SK-N-SH (cell line): ENCODE measurements around the gene FBXO7. TPM values are rescaled to one million over a fixed set of nuclear protein-coding genes. Genes with fewer than 3 reads are reported as not detected.

Experiments used
- CTCF ChIA-PET: fragments of 300-600, 350-600 bp; formaldehyde crosslinking; extraction: SDS; loops from one replicate; lab custom pipeline; 2021; lab: Yijun Ruan, JAX
- POLR2A ChIA-PET: fragments of 350-600 bp; sonication (Branson Sonifier 250); formaldehyde crosslinking; extraction: SDS; loops from one replicate; lab custom pipeline; 2020; ENCODE audit warnings: antibody characterized with exemption, inconsistent platforms; lab: Yijun Ruan, JAX
- DNase-seq: peaks from one replicate; pipeline ENCODE4 v3.0.0; 2012
- H2AFZ ChIP-seq: fragments of 200-600 bp; sonication (generic); 2 replicates; pipeline ENCODE4 v1.8.1; 2016; ENCODE audit warnings: antibody characterized with exemption, mild to moderate bottlenecking, low read depth
- H3F3A ChIP-seq: fragments of 200-600 bp; sonication (generic); replicated peaks from 2 replicates; pipeline ENCODE3; 2016; ENCODE audit warnings: antibody characterized with exemption, mild to moderate bottlenecking; ENCODE audit not compliant: insufficient read depth
- H3K27ac ChIP-seq, 2 experiments: fragments of 200-500 bp in 1 of 2; fragments of 200-600 bp in 1 of 2; sonication (Bioruptor generic) in 1 of 2; sonication (generic), shearing (Covaris generic) in 1 of 2; 2 replicates each; pipeline versions ENCODE4 v1.5.1 to v1.6.1; 2014 to 2016; ENCODE audit warnings: low read depth in 2 of 2, inconsistent platforms in 1 of 2, low read length in 1 of 2, mild to moderate bottlenecking in 1 of 2, mixed read lengths in 1 of 2
- H3K27me3 ChIP-seq: fragments of 200-600 bp; sonication (generic), shearing (Covaris generic); 2 replicates; pipeline ENCODE4 v1.6.1; 2016; ENCODE audit warnings: mixed run types; ENCODE audit not compliant: insufficient read depth
- H3K36me3 ChIP-seq, 2 experiments: fragments of 200-500 bp in 1 of 2; fragments of 200-600 bp in 1 of 2; sonication (Bioruptor generic) in 1 of 2; sonication (generic) in 1 of 2; replicated peaks in 1 of 2; 2 replicates each; pipeline versions ENCODE3 to v1.5.1; 2014 to 2016; ENCODE audit warnings: low read length in 1 of 2, mild to moderate bottlenecking in 1 of 2; ENCODE audit not compliant: insufficient read depth in 2 of 2, control insufficient read depth in 1 of 2
- H3K4me1 ChIP-seq, 2 experiments: fragments of 200-500 bp in 1 of 2; fragments of 200-600 bp in 1 of 2; sonication (Bioruptor generic) in 1 of 2; sonication (generic), shearing (Covaris generic) in 1 of 2; 2 replicates each; pipeline versions ENCODE4 v1.5.1 to v1.6.1; 2014 to 2016; ENCODE audit warnings: low read depth in 1 of 2, low read length in 1 of 2, mixed run types in 1 of 2; ENCODE audit not compliant: insufficient read depth in 2 of 2, control insufficient read depth in 1 of 2
- H3K4me2 ChIP-seq: fragments of 200-600 bp; sonication (generic), shearing (Covaris generic); 2 replicates; pipeline ENCODE4 v1.6.1; 2017; ENCODE audit warnings: mixed run types
- H3K4me3 ChIP-seq, 2 experiments: fragments of 200-500 bp in 1 of 2; fragments of 200-600 bp in 1 of 2; sonication (Bioruptor generic) in 1 of 2; sonication (generic), shearing (Covaris generic) in 1 of 2; 2 replicates each; pipeline versions ENCODE4 v1.5.1 to v1.8.1; 2014 to 2016; ENCODE audit warnings: low read depth in 2 of 2, inconsistent platforms in 1 of 2, low read length in 1 of 2, mild to moderate bottlenecking in 1 of 2, mixed read lengths in 1 of 2, moderate library complexity in 1 of 2
- H3K79me2 ChIP-seq: fragments of 200-600 bp; sonication (generic); 2 replicates; pipeline ENCODE4 v1.8.1; 2017; ENCODE audit warnings: mild to moderate bottlenecking; ENCODE audit not compliant: insufficient read depth
- H3K9ac ChIP-seq: fragments of 200-600 bp; sonication (generic); 2 replicates; pipeline ENCODE4 v1.6.1; 2017; ENCODE audit warnings: mixed run types
- H3K9me2 ChIP-seq: fragments of 200-600 bp; sonication (generic); 2 replicates; pipeline ENCODE4 v1.6.1; 2017; ENCODE audit warnings: mixed run types
- H3K9me3 ChIP-seq: fragments of 200-600 bp; sonication (generic); 2 replicates; pipeline ENCODE4 v1.6.1; 2017; ENCODE audit warnings: mixed run types, mild to moderate bottlenecking, moderate library complexity
- H4K20me1 ChIP-seq: fragments of 200-600 bp; sonication (generic); 2 replicates; pipeline ENCODE4 v1.6.1; 2017; ENCODE audit warnings: mild to moderate bottlenecking, mixed run types; ENCODE audit not compliant: insufficient read depth
- CTCF ChIP-seq: fragments of 200-600 bp; sonication (generic); IDR thresholded peaks from 2 replicates; pipeline ENCODE4 v1.6.1; 2017; ENCODE audit warnings: antibody characterized with exemption, mild to moderate bottlenecking, moderate library complexity
- EZH2phosphoT487 ChIP-seq: fragments of 200-600 bp; sonication (generic); IDR thresholded peaks from 2 replicates; pipeline ENCODE4 v1.6.1; 2017; ENCODE audit warnings: low read depth, mixed run types, mild to moderate bottlenecking, antibody characterized with exemption, moderate library complexity, borderline replicate concordance
- FOSL2 ChIP-seq: IDR thresholded peaks from 2 replicates; pipeline ENCODE4 v1.4.0; 2012; ENCODE audit warnings: low read depth, mild to moderate bottlenecking, moderate library complexity, borderline replicate concordance
- GATA2 ChIP-seq: sonication (generic); formaldehyde crosslinking; IDR thresholded peaks from 2 replicates; pipeline ENCODE4 v1.5.0; 2020; ENCODE audit warnings: mild to moderate bottlenecking, missing genetic modification reagents
- REST ChIP-seq: IDR thresholded peaks from 2 replicates; pipeline ENCODE4 v1.6.1; 2012; ENCODE audit warnings: mild to moderate bottlenecking, low read depth, low read length, moderate library complexity
- USF1 ChIP-seq: IDR thresholded peaks from 2 replicates; pipeline ENCODE4 v1.4.0; 2012; ENCODE audit warnings: low read depth, borderline replicate concordance
- USF2 ChIP-seq: fragments of 150-350 bp; IDR thresholded peaks from 2 replicates; pipeline ENCODE4 v1.6.1; 2017; ENCODE audit warnings: antibody characterized with exemption, low read length, low read depth, borderline replicate concordance
- WGBS: methylation state at CpG from one replicate; pipeline ENCODE4 v1.1.6; 2017; ENCODE audit warnings: low lambda C conversion rate; 5-methylcytosine and 5-hydroxymethylcytosine counted together
- polyA plus RNA-seq, 3 experiments: library from polyadenylated mRNA; depleted of rRNA; stranded (reverse); fragments of >200 nt; gene quantifications; 2 replicates each; pipeline ENCODE4 v1.2.3, GENCODE V29; 2012

FBXO7 gene
- polyA plus RNA-seq, 1 of the 3 experiments (the other 2 are of a cell fraction) = 77.3 TPM

- POLR2A ChIA-PET = no interaction called here
- DNase-seq = no peak
- H4K20me1 ChIP-seq = peaks cover 59% of the 10 kb centered on the region
These were observed 1.9 kb downstream of the FBXO7 start for GRCh38 chr22:32476281-32477195.

GRCh38 chr22:32477596-32477995, 3.0 kb downstream of the FBXO7 start:
- Histone ChIP-seq H3K4me3 (no peak overlapping the region), H3K9ac (no peak overlapping the region)

More at GRCh38 chr22:32476281-32477195, 1.9 kb downstream of the FBXO7 start:
- WGBS = 64% methylated on average over 8 of the region's 8 CpGs
- CTCF ChIA-PET = interaction anchor here (0.6 to 6.8 kb wide), 10 partner anchors 13 to 752 kb away, joined by 3 to 75 read pairs (median 3); partner anchors contain the start of gene RTCB
- H3K4me3 ChIP-seq = peak overlapping the region; percentile 71 to 86
- peak overlapping the region; percentile 84 for H3K4me2 ChIP-seq
- H3K9ac ChIP-seq = peak overlapping the region; percentile 96; the same call in 1 of the 2 replicates
- H3K27me3 ChIP-seq = no peaks in the 10 kb centered on the region
- H3K9me3 ChIP-seq = no peaks in the 10 kb centered on the region
- no peaks in the 10 kb centered on the region for H3K9me2 ChIP-seq
- H3F3A ChIP-seq = peaks cover 25% of the 10 kb centered on the region
- H3K36me3 ChIP-seq = peaks cover 8 to 11% of the 10 kb centered on the region in 2 experiments
- H3K79me2 ChIP-seq = peaks cover 70% of the 10 kb centered on the region
- no peak overlapping the region for H2AFZ ChIP-seq
- peaks cover 12 to 15% of the 10 kb centered on the region in 2 experiments; a peak in 3 of 4 replicates for H3K4me1 ChIP-seq
- TF ChIP-seq GATA2 (no peak), USF1 (no peak), FOSL2 (no peak)
- TF ChIP-seq, all 33 proteins: peak for 0
- H3K27ac ChIP-seq = peak overlapping the region in 1 of 2 experiments; percentile 95; a peak in 1 of 4 replicates

More at GRCh38 chr22:32477596-32477995, 3.0 kb downstream of the FBXO7 start:
- Histone ChIP-seq H3F3A (peaks cover 25% of the 10 kb centered on the region), H3K79me2 (peaks cover 81% of the 10 kb centered on the region), H3K4me1 (peaks cover 12 to 15% of the 10 kb centered on the region in 2 experiments; a peak in 3 of 4 replicates), H3K9me3 (no peaks in the 10 kb centered on the region), H2AFZ (no peak overlapping the region), H3K27me3 (no peaks in the 10 kb centered on the region), H4K20me1 (peaks cover 70% of the 10 kb centered on the region), H3K36me3 (peaks cover 11% of the 10 kb centered on the region in 2 experiments), H3K9me2 (no peaks in the 10 kb centered on the region), H3K4me2 (0 out of 2 replicates have a peak overlapping the region, but pooled peaks have one; percentile 84), H3K27ac (no peak overlapping the region)
- no peak for TF ChIP-seq CTCF
- no peak for TF ChIP-seq USF2
- TF ChIP-seq REST = no peak
- no peak for TF ChIP-seq EZH2phosphoT487
- ChIA-PET CTCF (interaction anchor here (0.6 to 1.1 kb wide), 4 partner anchors 8 to 753 kb away, joined by 3 to 5 read pairs (median 4); partner anchors contain the start of gene RTCB), POLR2A (no interaction called here)
- DNase-seq = no peak
- WGBS = 95% methylated on average over 5 of the region's 5 CpGs
